Astrocyte (in vitro differentiated cells and primary cell): ENCODE data around the gene LTC4S.

Source experiments
- EZH2 ChIP-seq: IDR thresholded peaks from 2 replicates; pipeline ENCODE4 v1.6.1; 2012; ENCODE audit warnings: mild to moderate bottlenecking, low read length, inconsistent platforms; ENCODE audit not compliant: insufficient read depth
- TF ChIP-seq, protein P1 (sequence below): IDR thresholded peaks from 2 replicates; pipeline ENCODE4 v1.5.1; 2011; ENCODE audit warnings: low read depth, mild to moderate bottlenecking, inconsistent platforms, low read length, moderate library complexity; ENCODE audit not compliant: insufficient read depth

DNA sequence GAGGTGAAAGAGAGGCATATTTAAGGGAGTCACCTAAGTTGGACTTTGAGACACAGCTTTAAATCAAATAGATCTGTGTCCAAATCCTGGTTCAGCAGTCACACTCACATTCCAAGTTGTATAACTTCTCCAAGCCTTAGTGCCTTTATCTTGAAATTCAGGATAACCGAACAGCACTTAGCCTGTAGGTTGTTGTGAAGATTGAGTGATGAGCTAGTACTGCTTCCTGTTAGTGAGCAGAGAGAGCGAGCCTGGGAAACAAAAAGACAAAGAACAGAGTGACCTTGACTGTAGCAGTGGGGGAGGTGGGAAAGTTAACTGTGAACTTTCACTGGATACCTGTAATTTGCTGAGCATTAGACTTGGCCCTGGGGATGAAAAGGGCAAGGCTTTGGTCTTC, 38.8 kb upstream of the LTC4S start:
- no peak for TF ChIP-seq EZH2
- TF ChIP-seq, protein P1, sequence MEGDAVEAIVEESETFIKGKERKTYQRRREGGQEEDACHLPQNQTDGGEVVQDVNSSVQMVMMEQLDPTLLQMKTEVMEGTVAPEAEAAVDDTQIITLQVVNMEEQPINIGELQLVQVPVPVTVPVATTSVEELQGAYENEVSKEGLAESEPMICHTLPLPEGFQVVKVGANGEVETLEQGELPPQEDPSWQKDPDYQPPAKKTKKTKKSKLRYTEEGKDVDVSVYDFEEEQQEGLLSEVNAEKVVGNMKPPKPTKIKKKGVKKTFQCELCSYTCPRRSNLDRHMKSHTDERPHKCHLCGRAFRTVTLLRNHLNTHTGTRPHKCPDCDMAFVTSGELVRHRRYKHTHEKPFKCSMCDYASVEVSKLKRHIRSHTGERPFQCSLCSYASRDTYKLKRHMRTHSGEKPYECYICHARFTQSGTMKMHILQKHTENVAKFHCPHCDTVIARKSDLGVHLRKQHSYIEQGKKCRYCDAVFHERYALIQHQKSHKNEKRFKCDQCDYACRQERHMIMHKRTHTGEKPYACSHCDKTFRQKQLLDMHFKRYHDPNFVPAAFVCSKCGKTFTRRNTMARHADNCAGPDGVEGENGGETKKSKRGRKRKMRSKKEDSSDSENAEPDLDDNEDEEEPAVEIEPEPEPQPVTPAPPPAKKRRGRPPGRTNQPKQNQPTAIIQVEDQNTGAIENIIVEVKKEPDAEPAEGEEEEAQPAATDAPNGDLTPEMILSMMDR: no peak
